GM12878 (cell line): ENCODE data around the gene PCSK5. TPM values are rescaled to one million over a fixed set of nuclear protein-coding genes. Genes with fewer than 3 reads are reported as not detected.

Source experiments
- ATAC-seq: fragments of 200-7000 bp; cut with Tn5 transposase; 3 replicates; pipeline ENCODE4 v1.9.1; 2020; ENCODE audit warnings: mild to moderate bottlenecking, moderate library complexity
- BruUV-seq: library from RNA; stranded (reverse); fragments of 400-500 nt; replicated peaks from 2 replicates; lab custom pipeline; 2021; lab: Mats Ljungman, UMichigan
- CTCF ChIA-PET: fragments of 300-600 bp; sonication (Branson Sonifier 250); formaldehyde crosslinking; extraction: SDS; loops from one replicate; lab custom pipeline; 2021; ENCODE audit warnings: inconsistent platforms; lab: Yijun Ruan, JAX
- POLR2A ChIA-PET: fragments of 350-600 bp; formaldehyde crosslinking; extraction: SDS; loops from one replicate; lab custom pipeline; 2021; ENCODE audit warnings: inconsistent platforms; lab: Charles Lee
- RAD21 ChIA-PET: fragments of 300-600 bp; sonication (Branson Sonifier 250); formaldehyde crosslinking; loops from one replicate; lab custom pipeline; 2023; ENCODE audit warnings: antibody characterized with exemption; ENCODE audit not compliant: unreplicated experiment; lab: Charles Lee
- SMC1A ChIA-PET: fragments of 300-600 bp; sonication (Branson Sonifier 250); formaldehyde crosslinking; loops from one replicate; lab custom pipeline; 2023; ENCODE audit not compliant: unreplicated experiment, uncharacterized antibody; lab: Charles Lee
- DNase-seq: peaks from one replicate; pipeline ENCODE4 v3.0.0-alpha.2; 2011; ENCODE audit warnings: low read depth, low spot score
- FAIRE-seq: peaks from 3 replicates; lab custom pipeline; 2011; peaks lifted over from hg19 to GRCh38; lab: Jason Lieb, UNC
- H2AFZ ChIP-seq: 2 replicates; pipeline ENCODE4 v1.6.0; 2011; ENCODE audit warnings: low read depth, low read length, control low read depth; ENCODE audit not compliant: control insufficient read depth
- H3K27ac ChIP-seq: 2 replicates; pipeline ENCODE4 v1.5.1; 2011; ENCODE audit warnings: control low read depth; ENCODE audit not compliant: control insufficient read depth, insufficient read depth
- H3K27me3 ChIP-seq, 2 experiments: replicated peaks in 1 of 2; 2 replicates each; pipeline versions ENCODE4 v1.6.0 to v1.6.1; 2011; ENCODE audit warnings: low read length in 1 of 2; ENCODE audit not compliant: control insufficient read depth in 2 of 2, insufficient read depth in 2 of 2
- H3K36me3 ChIP-seq, 2 experiments: 2 replicates each; pipeline ENCODE4 v1.5.1; 2011; ENCODE audit warnings: low read length in 1 of 2; ENCODE audit not compliant: control insufficient read depth in 2 of 2, insufficient read depth in 2 of 2
- H3K4me1 ChIP-seq: 2 replicates; pipeline ENCODE4 v1.6.1; 2011; ENCODE audit warnings: mild to moderate bottlenecking, low read length, moderate library complexity, mixed read lengths; ENCODE audit not compliant: control insufficient read depth, insufficient read depth
- H3K4me2 ChIP-seq: 2 replicates; pipeline ENCODE4 v1.6.0; 2011; ENCODE audit warnings: control low read depth; ENCODE audit not compliant: control insufficient read depth, insufficient read depth
- H3K4me3 ChIP-seq: fragments of 200-600 bp; sonication (generic); 2 replicates; pipeline ENCODE4 v1.5.1; 2016
- H3K79me2 ChIP-seq: 2 replicates; pipeline ENCODE4 v1.6.0; 2011; ENCODE audit warnings: low read length; ENCODE audit not compliant: control insufficient read depth, insufficient read depth
- H3K9ac ChIP-seq: 2 replicates; pipeline ENCODE4 v1.8.0; 2011; ENCODE audit warnings: low read length, control low read depth, mixed read lengths; ENCODE audit not compliant: control insufficient read depth, insufficient read depth
- H3K9me3 ChIP-seq: replicated peaks from 3 replicates; pipeline ENCODE4 v1.5.1; 2011; ENCODE audit warnings: mild to moderate bottlenecking, low read length; ENCODE audit not compliant: control insufficient read depth, insufficient read depth
- H4K20me1 ChIP-seq: 2 replicates; pipeline ENCODE4 v1.6.0; 2011; ENCODE audit not compliant: control insufficient read depth, insufficient read depth
- HDAC6 ChIP-seq: fragments of 200-600 bp; sonication (generic); IDR thresholded peaks from one replicate; pipeline ENCODE4 v1.8.0; 2017; ENCODE audit warnings: antibody characterized with exemption; ENCODE audit not compliant: unreplicated experiment
- RB1 ChIP-seq: fragments of 450-650 bp; formaldehyde crosslinking; IDR thresholded peaks from 2 replicates; pipeline ENCODE4 v1.6.1; 2017; ENCODE audit warnings: mild to moderate bottlenecking, borderline replicate concordance
- WRNIP1 ChIP-seq: IDR thresholded peaks from 2 replicates; pipeline ENCODE4 v1.6.1; 2011; ENCODE audit warnings: low read depth, low read length, improper control_type of control experiment, borderline replicate concordance
- YY1 ChIP-seq: IDR thresholded peaks from 2 replicates; pipeline ENCODE4 v1.6.1; 2011; ENCODE audit warnings: low read depth, mild to moderate bottlenecking, low read length
- WGBS: methylation state at CpG from one replicate; pipeline ENCODE4 v1.1.6; 2016; ENCODE audit warnings: low lambda C conversion rate; ENCODE audit not compliant: insufficient replicate concordance, insufficient coverage; ENCODE audit errors: missing lambda C conversion rate; 5-methylcytosine and 5-hydroxymethylcytosine counted together
- in situ Hi-C: fragments of 300-500 bp; cut with MboI; formaldehyde crosslinking; loops from 9 replicates; pipeline ENCODE4 v1.14.3; 2018; ENCODE audit warnings: mixed read lengths
- intact Hi-C: fragments of 100-400 bp; cut with micrococcal nuclease; formaldehyde crosslinking; loops from one replicate; pipeline ENCODE4 v1.14.2; 2022; ENCODE audit not compliant: unreplicated experiment
- polyA plus RNA-seq, 11 experiments: library from polyadenylated mRNA; depleted of rRNA in 4 of 11; unstranded in 6 of 11; stranded (reverse) in 5 of 11; fragments of >200 nt; fragmentation: Nextera tagmentation in 4 of 11; fragmentation: Illumina TruSeq in 1 of 11; extraction: Ambion mirVana in 4 of 11; extraction: Trizol in 1 of 11; gene quantifications; 1 replicate in 1 of 11; 2 replicates in 10 of 11; pipeline versions ENCODE4 v1.2.1 to v1.2.3, GENCODE V29; 2011 to 2016; ENCODE audit warnings: inconsistent platforms in 2 of 11, missing spikeins in 2 of 11, low read depth in 1 of 11
- total RNA-seq, 4 experiments: library from RNA; depleted of rRNA in 3 of 4; stranded (reverse); fragments of >200 nt in 3 of 4; fragmentation: Illumina TruSeq in 1 of 4; extraction: Trizol in 1 of 4; gene quantifications; 2 replicates each; pipeline versions ENCODE4 v1.2.1 to v1.2.3, GENCODE V29; 2013 to 2021
- TF ChIP-seq, protein P1 (sequence below): IDR thresholded peaks from 2 replicates; pipeline ENCODE4 v1.6.1; 2011; ENCODE audit warnings: mild to moderate bottlenecking, low read depth, low read length, moderate library complexity; ENCODE audit not compliant: insufficient replicate concordance

Gene PCSK5
- total and polyA plus RNA-seq, 10 of the 15 experiments (the other 5 are each of a cell fraction or from before 2014, with no cell fraction given), result 0.01 to 0.13 (median 0.04) TPM; not detected in 3

DNA sequence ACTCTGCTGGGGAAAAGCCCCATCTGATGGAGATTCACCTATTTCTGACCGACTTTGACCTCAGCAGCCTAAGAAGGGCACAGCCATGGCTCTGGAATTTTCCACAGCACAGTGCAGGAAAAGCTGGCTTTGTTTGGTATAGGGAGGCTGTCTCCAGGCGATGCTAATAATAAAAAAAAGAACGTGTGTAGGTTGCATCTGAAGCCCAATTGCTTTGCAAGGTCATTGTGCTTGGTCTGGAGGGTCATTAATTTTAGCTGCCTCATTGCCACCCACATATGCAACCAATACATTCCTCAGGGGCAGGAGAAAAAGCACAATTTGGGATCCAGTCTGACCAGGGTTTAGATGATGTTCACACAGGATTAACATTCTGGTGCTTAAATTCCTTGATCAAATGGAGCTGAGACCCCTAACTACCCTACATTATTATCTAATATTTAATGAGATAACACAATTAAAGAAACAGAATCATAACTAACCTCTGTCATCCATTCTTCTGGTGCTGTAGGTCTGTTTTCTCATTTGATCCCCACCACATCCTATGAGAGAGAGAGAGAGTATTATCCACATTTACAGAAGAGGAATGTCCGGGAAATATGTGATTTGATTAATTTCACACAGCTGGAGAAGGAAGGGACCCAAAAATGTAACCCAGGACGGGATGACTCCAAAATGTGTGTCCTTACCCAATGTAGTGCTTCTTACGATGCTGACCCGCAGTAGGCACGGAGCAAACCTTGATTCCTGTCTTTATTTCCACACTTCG, 327.8 kb downstream of the PCSK5 start:
- SMC1A ChIA-PET, result no interaction called here
- no peaks in the 10 kb centered on the region for H3K79me2 ChIP-seq
- H3K36me3 ChIP-seq, result no peaks in the 10 kb centered on the region
- no peaks in the 10 kb centered on the region; a peak in 1 of 4 replicates for H3K27me3 ChIP-seq
- no peak overlapping the region for H2AFZ ChIP-seq
- in situ Hi-C loops (loop anchor here (5.0 kb wide), 1 partner anchor 64 kb away; no protein-coding TSS in a partner anchor), intact Hi-C loops (no loop called here)
- TF ChIP-seq, protein P1, sequence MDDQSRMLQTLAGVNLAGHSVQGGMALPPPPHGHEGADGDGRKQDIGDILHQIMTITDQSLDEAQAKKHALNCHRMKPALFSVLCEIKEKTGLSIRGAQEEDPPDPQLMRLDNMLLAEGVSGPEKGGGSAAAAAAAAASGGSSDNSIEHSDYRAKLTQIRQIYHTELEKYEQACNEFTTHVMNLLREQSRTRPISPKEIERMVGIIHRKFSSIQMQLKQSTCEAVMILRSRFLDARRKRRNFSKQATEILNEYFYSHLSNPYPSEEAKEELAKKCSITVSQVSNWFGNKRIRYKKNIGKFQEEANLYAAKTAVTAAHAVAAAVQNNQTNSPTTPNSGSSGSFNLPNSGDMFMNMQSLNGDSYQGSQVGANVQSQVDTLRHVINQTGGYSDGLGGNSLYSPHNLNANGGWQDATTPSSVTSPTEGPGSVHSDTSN, result no peak
- TF ChIP-seq HDAC6, result no peak
- TF ChIP-seq WRNIP1, result no peak
- no peak for TF ChIP-seq YY1
- TF ChIP-seq RB1, result no peak
- no peaks in the 10 kb centered on the region for H3K9me3 ChIP-seq
- no peaks in the 10 kb centered on the region for H4K20me1 ChIP-seq
- H3K4me2 ChIP-seq, result no peak overlapping the region
- no peak overlapping the region for H3K4me3 ChIP-seq
- H3K9ac ChIP-seq, result no peak overlapping the region
- RAD21 ChIA-PET, result no interaction called here
- H3K4me1 ChIP-seq, result no peaks in the 10 kb centered on the region
- DNase-seq (no peak), FAIRE-seq (no peak), ATAC-seq (no peak)
- BruUV-seq, result no TSS peak
- H3K27ac ChIP-seq, result no peak overlapping the region
- POLR2A ChIA-PET, result no interaction called here
- 24% methylated on average over 9 of the region's 9 CpGs for WGBS
- CTCF ChIA-PET, result no interaction called here
